K562 (cell line): ENCODE data around the gene EVL. TPM values are rescaled to one million over a fixed set of nuclear protein-coding genes. Genes with fewer than 3 reads are reported as not detected.

Source experiments
- ATAC-seq: fragments of 200-7000 bp; cut with Tn5 transposase; 3 replicates; pipeline ENCODE4 v1.9.1; 2020; ENCODE audit warnings: moderate library complexity
- BruUV-seq: library from RNA; stranded (reverse); fragments of 400-500 nt; replicated peaks from 2 replicates; lab custom pipeline; 2021; lab: Mats Ljungman, UMichigan
- CTCF ChIA-PET: fragments of 300-600 bp; formaldehyde crosslinking; extraction: SDS; loops from one replicate; lab custom pipeline; 2021; ENCODE audit warnings: low intra/inter-chr PET ratio; lab: Yijun Ruan, JAX
- POLR2A ChIA-PET: fragments of 300-600, 350-650 bp; sonication (Branson Sonifier 250); formaldehyde crosslinking; extraction: SDS; loops from one replicate; lab custom pipeline; 2021; ENCODE audit warnings: antibody characterized with exemption, inconsistent platforms; lab: Yijun Ruan, JAX
- DNase-seq, 4 experiments: peaks; one replicate each; pipeline versions ENCODE4 v3.0.0 to v3.0.0-alpha.2; 2011 to 2018; ENCODE audit warnings: low spot score in 3 of 4, mixed read lengths in 3 of 4; ENCODE audit errors: extremely low read depth in 1 of 4
- FAIRE-seq: peaks from 2 replicates; lab custom pipeline; 2011; peaks lifted over from hg19 to GRCh38; lab: Jason Lieb, UNC
- H2AFZ ChIP-seq: 2 replicates; pipeline ENCODE4 v1.6.0; 2011; ENCODE audit warnings: low read depth, low read length, control low read depth, inconsistent platforms
- H3K27ac ChIP-seq: fragments of 200-600 bp; 3 replicates; pipeline ENCODE4 v1.8.0; 2011; ENCODE audit warnings: low read depth, mild to moderate bottlenecking, control low read depth, inconsistent platforms, low read length, moderate library complexity, mixed read lengths; ENCODE audit errors: extremely low read depth
- H3K27me3 ChIP-seq, 2 experiments: fragments of 300-600 bp in 1 of 2; 2 replicates in 1 of 2; 3 replicates in 1 of 2; pipeline versions ENCODE4 v1.6.0 to v1.8.0; 2011; ENCODE audit warnings: inconsistent platforms in 2 of 2, low read length in 2 of 2, mild to moderate bottlenecking in 1 of 2, mixed read lengths in 1 of 2, moderate library complexity in 1 of 2; ENCODE audit not compliant: control insufficient read depth in 2 of 2, insufficient read depth in 2 of 2
- H3K36me3 ChIP-seq: fragments of 300-600 bp; 3 replicates; pipeline ENCODE4 v1.8.0; 2011; ENCODE audit warnings: mild to moderate bottlenecking, low read length, inconsistent platforms; ENCODE audit not compliant: control insufficient read depth, insufficient read depth
- H3K4me1 ChIP-seq, 2 experiments: fragments of 200-600 bp in 1 of 2; replicated peaks in 1 of 2; 2 replicates in 1 of 2; 3 replicates in 1 of 2; pipeline versions ENCODE4 v1.5.1 to v1.8.0; 2011; ENCODE audit warnings: inconsistent platforms in 2 of 2, low read length in 2 of 2, mild to moderate bottlenecking in 1 of 2, mixed read lengths in 1 of 2, moderate library complexity in 1 of 2; ENCODE audit not compliant: control insufficient read depth in 2 of 2, insufficient read depth in 2 of 2
- H3K4me2 ChIP-seq: 2 replicates; pipeline ENCODE4 v1.6.1; 2011; ENCODE audit warnings: low read length, control low read depth, inconsistent platforms, mixed read lengths; ENCODE audit not compliant: insufficient read depth
- H3K4me3 ChIP-seq: fragments of 200-600 bp; sonication (generic), shearing (Covaris generic); 2 replicates; pipeline ENCODE4 v1.5.1; 2016; ENCODE audit warnings: control low read depth, inconsistent platforms
- H3K79me2 ChIP-seq: fragments of 200-600 bp; 3 replicates; pipeline ENCODE4 v1.8.0; 2011; ENCODE audit warnings: low read length, inconsistent platforms; ENCODE audit not compliant: control insufficient read depth, insufficient read depth
- H3K9ac ChIP-seq, 2 experiments: 2 replicates each; pipeline versions ENCODE4 v1.6.0 to v1.6.1; 2011; ENCODE audit warnings: low read depth in 2 of 2, low read length in 2 of 2, control low read depth in 1 of 2, inconsistent platforms in 1 of 2, mild to moderate bottlenecking in 1 of 2, mixed read lengths in 1 of 2; ENCODE audit not compliant: insufficient read depth in 1 of 2
- H3K9me1 ChIP-seq: one replicate; pipeline ENCODE4 v1.6.0; 2011; ENCODE audit warnings: inconsistent platforms, mild to moderate bottlenecking, low read length, moderate library complexity; ENCODE audit not compliant: control insufficient read depth, insufficient read depth
- H3K9me3 ChIP-seq: replicated peaks from 2 replicates; pipeline ENCODE4 v1.5.1; 2011; ENCODE audit warnings: low read depth, low read length, inconsistent platforms; ENCODE audit not compliant: control insufficient read depth, insufficient read depth
- H4K20me1 ChIP-seq: replicated peaks from 2 replicates; pipeline ENCODE4 v1.6.1; 2011; ENCODE audit warnings: low read length, inconsistent platforms, mixed read lengths; ENCODE audit not compliant: control insufficient read depth, insufficient read depth
- CBX1 ChIP-seq: sonication (generic); IDR thresholded peaks from 2 replicates; pipeline ENCODE4 v1.6.1; 2016; ENCODE audit warnings: antibody characterized with exemption, low read depth, mild to moderate bottlenecking
- IFI16 ChIP-seq: fragments of 250-450 bp; sonication (Bioruptor Pico); IDR thresholded peaks from 2 replicates; pipeline ENCODE4 v2.1.2; 2022; ENCODE audit warnings: mild to moderate bottlenecking, inconsistent platforms
- NFXL1 ChIP-seq: fragments of 450-650 bp; formaldehyde crosslinking; IDR thresholded peaks from 2 replicates; pipeline ENCODE4 v1.4.0; 2021; ENCODE audit warnings: mild to moderate bottlenecking
- PYGO2 ChIP-seq: fragments of 450-650 bp; IDR thresholded peaks from 2 replicates; pipeline ENCODE4 v1.6.1; 2016; ENCODE audit warnings: mild to moderate bottlenecking, missing genetic modification characterization, moderate library complexity, missing compliant biosample characterization
- RAD21 ChIP-seq, 2 experiments: fragments of 250-450 bp in 1 of 2; fragments of 450-650 bp in 1 of 2; sonication (Bioruptor Pico) in 1 of 2; formaldehyde crosslinking in 1 of 2; IDR thresholded peaks in 1 of 2; conservative IDR thresholded peaks in 1 of 2; 2 replicates each; pipeline versions ENCODE4 v1.4.0 to v1.8.0; 2020 to 2022; ENCODE audit warnings: mild to moderate bottlenecking in 2 of 2, moderate library complexity in 1 of 2
- SMC3 ChIP-seq: conservative IDR thresholded peaks from 2 replicates; pipeline ENCODE4 v1.6.1; 2011; ENCODE audit warnings: low read depth, low read length, improper control_type of control experiment; ENCODE audit not compliant: insufficient read depth
- WGBS: fragments of 100-300 bp; shearing (Covaris generic); methylation state at CpG from one replicate; pipeline ENCODE4 v1.1.6; 2016; ENCODE audit warnings: low coverage, mixed read lengths; ENCODE audit not compliant: insufficient coverage; ENCODE audit errors: missing lambda C conversion rate; 5-methylcytosine and 5-hydroxymethylcytosine counted together
- in situ Hi-C: fragments of 300-500 bp; cut with MboI; formaldehyde crosslinking; loops from 4 replicates; pipeline ENCODE4 v1.15.0; 2018; ENCODE audit warnings: inconsistent platforms, mixed read lengths
- intact Hi-C: fragments of 100-400 bp; cut with micrococcal nuclease; formaldehyde crosslinking; loops from 2 replicates; pipeline ENCODE4 v1.14.2; 2022
- polyA plus RNA-seq, 8 experiments: library from polyadenylated mRNA; depleted of rRNA in 4 of 8; stranded (reverse) in 5 of 8; unstranded in 3 of 8; fragments of >200 nt; fragmentation: Nextera tagmentation in 2 of 8; fragmentation: Illumina TruSeq in 1 of 8; extraction: Ambion mirVana in 2 of 8; extraction: Trizol in 1 of 8; gene quantifications; 2 replicates each; pipeline versions ENCODE4 v1.2.1 to v1.2.3, GENCODE V29; 2011 to 2014; ENCODE audit warnings: inconsistent platforms in 1 of 8, missing spikeins in 1 of 8
- total RNA-seq, 7 experiments: library from RNA; depleted of rRNA in 6 of 7; stranded (reverse); fragments of >200 nt in 6 of 7; fragmentation: Illumina TruSeq in 2 of 7; extraction: Trizol in 2 of 7; gene quantifications; 2 replicates each; pipeline versions ENCODE4 v1.2.1 to v1.2.3, GENCODE V29; 2011 to 2021; ENCODE audit warnings: low replicate concordance in 1 of 7
- TF ChIP-seq, protein P1 (sequence below), 2 experiments: fragments of 450-650 bp; formaldehyde crosslinking in 1 of 2; IDR thresholded peaks; 2 replicates each; pipeline versions ENCODE4 v1.4.0 to v1.6.1; 2014 to 2020; ENCODE audit warnings: mild to moderate bottlenecking in 2 of 2, borderline replicate concordance in 1 of 2, low read depth in 1 of 2
- TF ChIP-seq, protein P2 (sequence below), 3 experiments: IDR thresholded peaks in 2 of 3; conservative IDR thresholded peaks in 1 of 3; 2 replicates each; pipeline ENCODE4 v1.5.1; 2011 to 2012; ENCODE audit warnings: low read length in 3 of 3, mild to moderate bottlenecking in 3 of 3, control low read depth in 2 of 3, improper control_type of control experiment in 1 of 3, inconsistent platforms in 1 of 3, low read depth in 1 of 3, mixed read lengths in 1 of 3, moderate library complexity in 1 of 3; ENCODE audit not compliant: insufficient read depth in 2 of 3

EVL gene
- total and polyA plus RNA-seq, 9 of the 15 experiments (the other 6 are each of a cell fraction or from before 2014, with no cell fraction given) = 2.9 to 43.4 (median 23.9) TPM

DNA sequence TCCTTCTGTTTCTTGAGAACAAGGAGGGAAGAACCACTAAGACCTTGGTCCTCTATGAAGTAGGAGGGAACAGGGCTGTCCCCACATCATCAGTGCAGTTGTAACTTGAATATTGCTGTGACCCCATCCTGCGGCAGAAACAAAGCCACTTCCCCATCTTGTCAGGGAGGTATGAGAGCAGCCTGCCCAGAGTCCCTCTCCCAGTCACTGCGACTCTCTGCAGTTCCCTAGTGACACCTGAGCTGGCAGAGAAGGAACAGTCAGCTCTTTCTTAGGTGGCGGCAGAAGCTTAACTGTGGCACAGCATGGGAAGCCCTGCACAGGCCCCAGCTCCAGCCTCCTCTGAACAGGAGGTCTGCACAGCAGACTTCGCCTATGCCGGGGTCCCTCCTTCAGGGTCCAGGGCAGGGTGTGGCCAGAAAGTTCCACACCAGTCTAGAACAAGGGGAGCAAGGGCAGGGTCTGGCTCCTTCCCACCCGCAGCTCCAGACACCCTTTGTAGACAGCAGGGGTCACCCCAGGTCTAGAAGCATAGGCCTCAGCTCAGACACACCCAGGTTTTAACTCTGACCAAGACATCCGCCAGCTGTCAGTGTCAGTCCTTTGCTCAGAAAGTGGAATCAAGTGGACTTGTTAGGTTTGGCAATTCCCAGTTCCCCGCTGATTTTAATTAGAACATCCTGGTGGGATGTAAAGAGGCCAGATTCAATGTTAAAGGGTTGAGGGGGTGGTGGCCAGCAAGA, 57.4 kb downstream of the EVL start:
- FAIRE-seq (no peak), ATAC-seq (peak; percentile 87), DNase-seq (peak in 3 of 4 experiments; percentile 29 to 35 (median 33))
- Histone ChIP-seq H4K20me1 (no peaks in the 10 kb centered on the region), H3K79me2 (no peaks in the 10 kb centered on the region), H3K27me3 (no peaks in the 10 kb centered on the region), H3K9me1 (no peaks in the 10 kb centered on the region), H3K9ac (peak overlapping the region in 1 of 2 experiments; percentile 76; a peak in 1 of 4 replicates), H3K4me1 (no peaks in the 10 kb centered on the region; a peak in 1 of 5 replicates), H3K9me3 (no peaks in the 10 kb centered on the region), H3K4me3 (no peak overlapping the region), H3K27ac (no peak overlapping the region), H3K36me3 (peaks cover 14% of the 10 kb centered on the region; the same call in 2 of the 3 replicates), H3K4me2 (no peak overlapping the region), H2AFZ (no peak overlapping the region)
- ChIA-PET CTCF (interaction anchor here (0.7 to 0.8 kb wide), 2 partner anchors 70 kb away, joined by 3 read pairs; no protein-coding TSS in a partner anchor), POLR2A (interaction anchor here (0.9 to 1.4 kb wide), 4 partner anchors 15 to 253 kb away, joined by 3 to 5 read pairs (median 3); a partner anchor contains a TSS)
- in situ Hi-C loops = no loop called here
- intact Hi-C loops = loop anchor here (2.0 kb wide), 1 partner anchor 70 kb away; no protein-coding TSS in a partner anchor
- WGBS = 86% methylated on average over 6 of the region's 8 CpGs
- no TSS peak for BruUV-seq
- TF ChIP-seq, protein P1, sequence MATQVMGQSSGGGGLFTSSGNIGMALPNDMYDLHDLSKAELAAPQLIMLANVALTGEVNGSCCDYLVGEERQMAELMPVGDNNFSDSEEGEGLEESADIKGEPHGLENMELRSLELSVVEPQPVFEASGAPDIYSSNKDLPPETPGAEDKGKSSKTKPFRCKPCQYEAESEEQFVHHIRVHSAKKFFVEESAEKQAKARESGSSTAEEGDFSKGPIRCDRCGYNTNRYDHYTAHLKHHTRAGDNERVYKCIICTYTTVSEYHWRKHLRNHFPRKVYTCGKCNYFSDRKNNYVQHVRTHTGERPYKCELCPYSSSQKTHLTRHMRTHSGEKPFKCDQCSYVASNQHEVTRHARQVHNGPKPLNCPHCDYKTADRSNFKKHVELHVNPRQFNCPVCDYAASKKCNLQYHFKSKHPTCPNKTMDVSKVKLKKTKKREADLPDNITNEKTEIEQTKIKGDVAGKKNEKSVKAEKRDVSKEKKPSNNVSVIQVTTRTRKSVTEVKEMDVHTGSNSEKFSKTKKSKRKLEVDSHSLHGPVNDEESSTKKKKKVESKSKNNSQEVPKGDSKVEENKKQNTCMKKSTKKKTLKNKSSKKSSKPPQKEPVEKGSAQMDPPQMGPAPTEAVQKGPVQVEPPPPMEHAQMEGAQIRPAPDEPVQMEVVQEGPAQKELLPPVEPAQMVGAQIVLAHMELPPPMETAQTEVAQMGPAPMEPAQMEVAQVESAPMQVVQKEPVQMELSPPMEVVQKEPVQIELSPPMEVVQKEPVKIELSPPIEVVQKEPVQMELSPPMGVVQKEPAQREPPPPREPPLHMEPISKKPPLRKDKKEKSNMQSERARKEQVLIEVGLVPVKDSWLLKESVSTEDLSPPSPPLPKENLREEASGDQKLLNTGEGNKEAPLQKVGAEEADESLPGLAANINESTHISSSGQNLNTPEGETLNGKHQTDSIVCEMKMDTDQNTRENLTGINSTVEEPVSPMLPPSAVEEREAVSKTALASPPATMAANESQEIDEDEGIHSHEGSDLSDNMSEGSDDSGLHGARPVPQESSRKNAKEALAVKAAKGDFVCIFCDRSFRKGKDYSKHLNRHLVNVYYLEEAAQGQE (IDR thresholded peaks at IDR 0.05; ENCODE audit: borderline replicate concordance) = peak; percentile 43; the same call in 1 of the 2 replicates
- TF ChIP-seq, protein P1 (CRISPR knock-in tag; IDR thresholded peaks at IDR 0.05; ENCODE audit: low read depth) = no peak
- TF ChIP-seq NFXL1 (CRISPR knock-in tag) (no peak), IFI16 (no peak), SMC3 (peak; percentile 46), PYGO2 (no peak), CBX1 (no peak), RAD21 (CRISPR knock-in tag; conservative IDR thresholded peaks at IDR 0.05 in 1 of 2, IDR thresholded peaks at IDR 0.05 in 1 of 2) (peak; percentile 24 to 46; a peak in 3 of 4 replicates)
- TF ChIP-seq, protein P2, sequence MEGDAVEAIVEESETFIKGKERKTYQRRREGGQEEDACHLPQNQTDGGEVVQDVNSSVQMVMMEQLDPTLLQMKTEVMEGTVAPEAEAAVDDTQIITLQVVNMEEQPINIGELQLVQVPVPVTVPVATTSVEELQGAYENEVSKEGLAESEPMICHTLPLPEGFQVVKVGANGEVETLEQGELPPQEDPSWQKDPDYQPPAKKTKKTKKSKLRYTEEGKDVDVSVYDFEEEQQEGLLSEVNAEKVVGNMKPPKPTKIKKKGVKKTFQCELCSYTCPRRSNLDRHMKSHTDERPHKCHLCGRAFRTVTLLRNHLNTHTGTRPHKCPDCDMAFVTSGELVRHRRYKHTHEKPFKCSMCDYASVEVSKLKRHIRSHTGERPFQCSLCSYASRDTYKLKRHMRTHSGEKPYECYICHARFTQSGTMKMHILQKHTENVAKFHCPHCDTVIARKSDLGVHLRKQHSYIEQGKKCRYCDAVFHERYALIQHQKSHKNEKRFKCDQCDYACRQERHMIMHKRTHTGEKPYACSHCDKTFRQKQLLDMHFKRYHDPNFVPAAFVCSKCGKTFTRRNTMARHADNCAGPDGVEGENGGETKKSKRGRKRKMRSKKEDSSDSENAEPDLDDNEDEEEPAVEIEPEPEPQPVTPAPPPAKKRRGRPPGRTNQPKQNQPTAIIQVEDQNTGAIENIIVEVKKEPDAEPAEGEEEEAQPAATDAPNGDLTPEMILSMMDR (IDR thresholded peaks at IDR 0.05 in 2 of 3, conservative IDR thresholded peaks at IDR 0.05 in 1 of 3; ENCODE audit: insufficient read depth in 2 of 3, low read depth in 1 of 3, low read length in 3 of 3) = peak; percentile 43 to 51 (median 48)
